ENCODE measurements around the gene RGS7. TPM values are rescaled to one million over a fixed set of nuclear protein-coding genes. Genes with fewer than 3 reads are reported as not detected.

Gene RGS7
- total and polyA plus RNA-seq, 2 of the 8 experiments (the other 6 are each of a cell fraction or from before 2014, with no cell fraction given), result 1.6 to 3.0 TPM

GRCh38 chr1:240827786-240828185, 529.2 kb downstream of the RGS7 start (continued):
- TF ChIP-seq CHD7 (IDR thresholded peaks at IDR 0.05; ENCODE audit: insufficient replicate concordance, low read length) (no peak), SIX5 (IDR thresholded peaks at IDR 0.05; ENCODE audit: low read depth, low read length) (no peak), CHD1 (IDR thresholded peaks at IDR 0.05; ENCODE audit: low read depth, low read length) (no peak), ATF3 (IDR thresholded peaks at IDR 0.05; ENCODE audit: insufficient read depth, low read depth, low read length) (no peak), KDM5A (IDR thresholded peaks at IDR 0.05; ENCODE audit: low read length) (no peak), CREB1 (IDR thresholded peaks at IDR 0.05) (no peak)
